ENCODE results near the gene CBR3. TPM values are rescaled to one million over a fixed set of nuclear protein-coding genes. Genes with fewer than 3 reads are reported as not detected.
A peak's percentile ranks its signal among the peaks of the same experiment; 100 is the strongest.

CBR3 gene
- total and polyA plus RNA-seq, 2 of the 13 experiments (the other 11 are each of a cell fraction or from before 2014, with no cell fraction given): not detected

GRCh38 chr21:36155603-36156338 is 20.9 kb downstream of the CBR3 start (continued):
- TF ChIP-seq TEF (CRISPR knock-in tag; IDR thresholded peaks at IDR 0.05) (no peak), ZHX1 (CRISPR knock-in tag; IDR thresholded peaks at IDR 0.05; ENCODE audit: low read depth) (no peak), TCF7L2 (IDR thresholded peaks at IDR 0.05; ENCODE audit: low read depth, low read length) (no peak), ZNF878 (CRISPR knock-in tag; IDR thresholded peaks at IDR 0.05) (no peak), BCL6 (CRISPR knock-in tag; IDR thresholded peaks at IDR 0.05) (0 out of 2 replicates have a peak, but pooled peaks have one; percentile 9), ZNF260 (CRISPR knock-in tag; IDR thresholded peaks at IDR 0.05; ENCODE audit: borderline replicate concordance, low read depth) (no peak), RBFOX2 (IDR thresholded peaks at IDR 0.05; ENCODE audit: low read depth, low read length) (no peak), MLXIP (CRISPR knock-in tag; IDR thresholded peaks at IDR 0.05; ENCODE audit: borderline replicate concordance) (no peak), BRCA1 (CRISPR knock-in tag; IDR thresholded peaks at IDR 0.05) (no peak), ELF4 (CRISPR knock-in tag; IDR thresholded peaks at IDR 0.05; ENCODE audit: borderline replicate concordance) (no peak), BCLAF1 (IDR thresholded peaks at IDR 0.05) (no peak), ZNF772 (CRISPR knock-in tag; IDR thresholded peaks at IDR 0.05) (no peak), SCMH1 (CRISPR knock-in tag; IDR thresholded peaks at IDR 0.05; ENCODE audit: borderline replicate concordance) (no peak), ZFP36 (IDR thresholded peaks at IDR 0.05; ENCODE audit: borderline replicate concordance, low read depth, low read length, partially characterized antibody) (no peak), ZNF496 (CRISPR knock-in tag; IDR thresholded peaks at IDR 0.05; ENCODE audit: insufficient replicate concordance) (no peak), FOXA3 (CRISPR knock-in tag; IDR thresholded peaks at IDR 0.05) (no peak), KDM6A (CRISPR knock-in tag; IDR thresholded peaks at IDR 0.05; ENCODE audit: low read depth) (no peak), REPIN1 (CRISPR knock-in tag; IDR thresholded peaks at IDR 0.05; ENCODE audit: borderline replicate concordance, low read depth) (no peak), CREBL2 (CRISPR knock-in tag; IDR thresholded peaks at IDR 0.05; ENCODE audit: borderline replicate concordance) (no peak)
